Tibial artery (tissue), 4 donors: ENCODE data around the gene ELFN1.

Source experiments
- DNase-seq, 2 donors: peaks; one replicate each; pipeline ENCODE4 v3.0.0-alpha.2; 2019
- H3K27ac ChIP-seq, 2 donors: fragments of 200-600 bp; sonication (generic) in 1 of 2; 1 replicate in 1 of 2; 2 replicates in 1 of 2; pipeline ENCODE4 v1.5.1; 2018 to 2019; ENCODE audit warnings: mild to moderate bottlenecking in 1 of 2
- H3K27me3 ChIP-seq, 2 donors: fragments of 200-600 bp; sonication (generic) in 1 of 2; one replicate each; pipeline versions ENCODE4 v1.5.1 to v1.6.0; 2016 to 2019
- H3K36me3 ChIP-seq, 3 donors: fragments of 200-600 bp; sonication (generic) in 2 of 3; one replicate each; pipeline ENCODE4 v1.5.1; 2016 to 2019; ENCODE audit warnings: mild to moderate bottlenecking in 2 of 3
- H3K4me1 ChIP-seq, 4 donors: fragments of 200-600 bp; sonication (generic) in 2 of 4; 1 replicate in 3 of 4; 2 replicates in 1 of 4; pipeline ENCODE4 v1.5.1; 2016 to 2019
- H3K4me3 ChIP-seq, 2 donors: fragments of 200-600 bp; sonication (generic) in 1 of 2; 1 replicate in 1 of 2; 2 replicates in 1 of 2; pipeline ENCODE4 v1.5.1; 2018 to 2019; ENCODE audit warnings: mild to moderate bottlenecking in 2 of 2
- H3K9me3 ChIP-seq, 3 donors: fragments of 200-600 bp; sonication (generic) in 1 of 3; one replicate each; pipeline ENCODE4 v1.5.1; 2016 to 2019
- CTCF ChIP-seq, 2 experiments: fragments of 200-600 bp in 1 of 2; fragments of 450-650 bp in 1 of 2; IDR thresholded peaks; one replicate each; pipeline ENCODE4 v1.5.1; 2017 to 2019; ENCODE audit warnings: antibody characterized with exemption in 2 of 2, mild to moderate bottlenecking in 1 of 2, moderate library complexity in 1 of 2
- intact Hi-C: fragments of 100-400 bp; cut with DNase I; formaldehyde crosslinking; loops from one replicate; pipeline ENCODE4 v1.15.0; 2023; ENCODE audit warnings: low total_unique reads

Gene ELFN1

DNA sequence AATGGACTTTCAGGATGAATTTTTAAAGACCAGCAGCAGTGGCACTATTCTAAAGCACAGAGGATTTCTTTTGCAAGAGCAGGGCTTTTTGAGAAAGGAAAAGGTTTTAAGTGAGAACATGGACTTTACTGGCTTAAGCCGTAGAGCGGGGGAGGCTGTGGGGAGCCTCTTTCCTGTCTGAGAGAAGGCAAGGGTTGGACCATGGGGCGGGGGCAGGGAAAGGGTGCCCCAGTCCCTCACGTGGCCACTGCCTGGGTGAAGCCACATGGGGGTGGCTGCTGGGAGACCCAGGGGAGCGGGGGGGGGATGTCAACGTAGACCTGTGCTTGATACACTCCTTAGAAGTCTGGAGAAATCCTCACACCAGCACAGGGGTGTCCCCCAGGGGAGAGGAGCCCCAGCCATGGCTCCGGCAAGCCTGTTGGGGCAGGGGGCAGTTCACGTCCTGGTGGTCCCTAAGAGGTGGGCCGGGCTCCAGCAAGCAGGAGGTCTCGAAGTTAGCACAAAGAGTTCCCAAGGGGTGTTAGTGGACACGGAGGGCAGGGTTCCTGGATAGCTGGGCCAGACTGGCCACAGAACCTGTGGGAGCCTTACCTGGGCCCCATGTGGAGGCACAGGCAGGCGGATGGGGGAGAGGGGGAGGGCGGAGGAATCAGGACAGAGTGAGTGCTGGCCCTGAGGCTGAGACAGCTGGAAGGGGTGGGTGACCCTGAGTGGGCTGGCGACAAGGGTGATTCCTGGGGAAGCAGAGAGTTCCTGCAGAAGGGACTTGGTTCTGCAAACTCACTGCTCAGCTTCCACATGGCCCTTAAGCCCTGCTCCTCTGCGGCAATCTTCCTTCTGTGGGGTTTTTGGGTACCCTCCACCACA is 36.9 kb upstream of the ELFN1 start:
- no peaks in the 10 kb centered on the region for H3K4me1 ChIP-seq
- no peak overlapping the region for H3K4me3 ChIP-seq
- DNase-seq, result no peak
- H3K9me3 ChIP-seq, result peaks cover 3 to 46% (median 38%) of the 10 kb centered on the region in 3 donors
- H3K36me3 ChIP-seq, result no peaks in the 10 kb centered on the region
- no peak for TF ChIP-seq CTCF (IDR thresholded peaks at IDR 0.05)
- H3K27me3 ChIP-seq, result peaks cover 0 to 41% of the 10 kb centered on the region in 2 donors
- H3K27ac ChIP-seq, result no peak overlapping the region
- intact Hi-C loops, result no loop called here

DNA sequence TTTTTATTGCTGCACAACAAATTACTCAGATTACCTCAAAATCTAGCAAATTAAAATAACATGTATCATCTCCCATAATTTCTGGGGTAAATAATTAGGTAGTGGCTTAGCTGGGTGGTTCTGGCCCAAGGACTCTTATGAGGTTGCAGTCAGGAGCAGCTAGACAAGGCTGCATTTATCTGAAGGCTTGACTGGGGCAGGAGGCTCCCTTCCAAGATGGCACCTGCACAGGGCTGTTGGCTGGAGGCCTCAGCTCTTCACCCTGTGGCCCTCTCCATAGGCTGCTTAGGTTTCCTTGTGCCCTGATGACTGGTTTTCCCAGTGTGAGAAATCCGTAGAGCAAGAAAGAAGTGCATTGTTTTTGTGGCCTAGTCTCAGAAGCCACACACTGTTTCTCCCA is 34.7 kb upstream of the ELFN1 start:
- Histone ChIP-seq H3K27ac (no peak overlapping the region), H3K4me1 (no peaks in the 10 kb centered on the region), H3K36me3 (no peaks in the 10 kb centered on the region), H3K9me3 (peaks cover 0 to 41% (median 35%) of the 10 kb centered on the region in 3 donors), H3K4me3 (no peak overlapping the region), H3K27me3 (peaks cover 0 to 46% of the 10 kb centered on the region in 2 donors)
- TF ChIP-seq CTCF (IDR thresholded peaks at IDR 0.05), result no peak
- intact Hi-C loops, result no loop called here
- DNase-seq, result no peak

GRCh38 chr7:1637155-1637554 is 32.9 kb upstream of the ELFN1 start:
- intact Hi-C loops, result no loop called here
- no peak for DNase-seq
- no peaks in the 10 kb centered on the region for H3K4me1 ChIP-seq
- peaks cover 0 to 41% (median 35%) of the 10 kb centered on the region in 3 donors for H3K9me3 ChIP-seq
- H3K27ac ChIP-seq, result no peak overlapping the region
- H3K4me3 ChIP-seq, result no peak overlapping the region
- TF ChIP-seq CTCF (IDR thresholded peaks at IDR 0.05), result no peak
- H3K27me3 ChIP-seq, result peaks cover 0 to 55% of the 10 kb centered on the region in 2 donors
- H3K36me3 ChIP-seq, result no peaks in the 10 kb centered on the region

DNA sequence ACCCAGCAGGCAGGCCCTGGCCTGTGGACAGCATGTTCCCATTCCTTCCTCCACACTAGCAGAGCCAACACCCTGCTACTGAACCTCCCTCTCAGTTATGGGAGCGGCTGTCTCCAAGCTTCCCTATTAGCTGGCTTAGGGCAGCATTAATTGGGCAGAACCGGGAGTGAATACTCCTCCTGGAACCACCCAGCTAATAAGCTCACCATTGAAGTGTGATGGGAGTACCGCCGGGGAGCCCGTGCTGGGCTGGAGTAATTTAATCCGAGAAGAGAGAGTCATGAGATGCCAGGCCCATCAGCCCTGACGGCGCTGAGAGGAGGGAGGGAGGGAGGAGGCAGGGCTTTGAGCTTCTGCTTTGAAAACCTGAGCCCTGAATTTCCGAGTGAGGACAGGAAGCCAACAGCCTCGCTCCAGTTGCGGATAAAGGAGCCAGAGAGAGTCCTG is 31.8 kb upstream of the ELFN1 start:
- Histone ChIP-seq H3K27ac (no peak overlapping the region), H3K4me1 (no peaks in the 10 kb centered on the region), H3K27me3 (peaks cover 0 to 55% of the 10 kb centered on the region in 2 donors), H3K4me3 (no peak overlapping the region), H3K36me3 (no peaks in the 10 kb centered on the region), H3K9me3 (peaks cover 0 to 41% (median 35%) of the 10 kb centered on the region in 3 donors)
- TF ChIP-seq CTCF (IDR thresholded peaks at IDR 0.05), result no peak
- intact Hi-C loops, result no loop called here
- DNase-seq, result no peak

DNA sequence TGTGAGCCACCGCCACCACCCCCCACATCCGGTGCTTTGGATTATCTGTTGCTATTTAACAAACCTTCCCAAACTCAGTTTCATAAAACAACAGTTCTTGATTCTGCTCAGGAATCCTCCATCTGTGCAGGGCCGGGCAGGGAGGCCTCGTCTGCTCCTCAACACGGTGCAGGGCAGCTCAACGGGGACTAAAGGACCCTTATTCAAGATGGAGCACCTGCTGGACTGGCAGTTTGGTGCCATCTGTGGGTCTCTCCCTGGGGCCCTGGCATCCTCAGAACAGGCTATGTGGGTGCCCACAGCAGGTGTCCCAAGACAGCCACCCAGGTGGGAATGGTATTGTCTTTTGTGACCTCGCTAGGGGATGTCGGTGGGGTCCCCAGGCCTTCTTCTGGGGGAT is 31.0 kb upstream of the ELFN1 start:
- Histone ChIP-seq H3K4me3 (no peak overlapping the region), H3K27me3 (peaks cover 0 to 55% of the 10 kb centered on the region in 2 donors), H3K36me3 (no peaks in the 10 kb centered on the region), H3K27ac (no peak overlapping the region), H3K9me3 (peaks cover 0 to 41% (median 35%) of the 10 kb centered on the region in 3 donors), H3K4me1 (no peaks in the 10 kb centered on the region)
- TF ChIP-seq CTCF (IDR thresholded peaks at IDR 0.05), result no peak
- DNase-seq, result no peak
- intact Hi-C loops, result no loop called here
